ENCODE results near the gene SMARCAD1.

GRCh38 chr4:94158883-94159282 lies 48.8 kb upstream of the SMARCAD1 start:
- TF ChIP-seq EZH2 (IDR thresholded peaks at IDR 0.05; ENCODE audit: insufficient read depth, poor library complexity, severe bottlenecking) (no peak), EZH2phosphoT487 (IDR thresholded peaks at IDR 0.05; ENCODE audit: insufficient read depth, low read depth) (no peak)
